ENCODE data around the gene TGOLN2. TPM values are rescaled to one million over a fixed set of nuclear protein-coding genes. Genes with fewer than 3 reads are reported as not detected.

Gene TGOLN2
- total and polyA plus RNA-seq, 2 of the 13 experiments (the other 11 are each of a cell fraction or from before 2014, with no cell fraction given) = 99.6 to 155 TPM

DNA sequence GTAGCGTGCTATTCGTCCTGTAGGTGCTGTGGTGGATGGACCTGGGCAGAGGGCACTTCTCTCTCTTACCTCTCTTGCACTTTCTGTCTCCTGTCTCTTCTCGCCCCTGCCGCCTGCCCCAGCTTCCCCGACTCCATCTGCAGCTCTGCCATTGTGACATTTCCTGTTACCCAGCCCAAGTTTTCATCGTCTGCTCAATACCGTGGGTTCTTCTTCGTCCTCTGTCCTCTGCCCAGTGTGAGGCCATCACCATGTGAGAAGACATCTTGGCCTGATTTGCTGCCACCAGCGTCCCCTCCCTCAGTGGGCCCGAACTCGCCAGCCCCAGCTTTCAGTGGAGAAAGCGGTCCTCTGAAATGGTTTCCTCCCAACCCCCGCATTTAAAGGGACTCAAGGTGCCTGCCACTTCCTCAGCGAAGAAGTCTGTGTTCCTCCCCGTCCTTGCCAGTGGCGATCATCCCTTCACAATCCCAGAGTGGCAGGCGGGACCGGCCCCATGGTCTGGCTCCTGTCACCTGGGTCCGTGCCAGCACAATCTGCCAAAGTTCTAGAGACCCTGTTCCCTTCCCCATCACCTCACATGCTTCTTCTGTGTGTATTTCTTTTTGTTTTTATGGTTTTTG lies 18.0 kb downstream of the TGOLN2 start (continued):
- TF ChIP-seq ZNF124 (CRISPR knock-in tag; IDR thresholded peaks at IDR 0.05) = no peak
- TF ChIP-seq SNRNP70 (IDR thresholded peaks at IDR 0.05; ENCODE audit: low read depth, low read length) = no peak
- peak; percentile 29; the same call in 1 of the 2 replicates for TF ChIP-seq ZNF607 (CRISPR knock-in tag; IDR thresholded peaks at IDR 0.05; ENCODE audit: borderline replicate concordance)
- no peak for TF ChIP-seq RAD51 (IDR thresholded peaks at IDR 0.05; ENCODE audit: borderline replicate concordance)
- TF ChIP-seq, protein P1, sequence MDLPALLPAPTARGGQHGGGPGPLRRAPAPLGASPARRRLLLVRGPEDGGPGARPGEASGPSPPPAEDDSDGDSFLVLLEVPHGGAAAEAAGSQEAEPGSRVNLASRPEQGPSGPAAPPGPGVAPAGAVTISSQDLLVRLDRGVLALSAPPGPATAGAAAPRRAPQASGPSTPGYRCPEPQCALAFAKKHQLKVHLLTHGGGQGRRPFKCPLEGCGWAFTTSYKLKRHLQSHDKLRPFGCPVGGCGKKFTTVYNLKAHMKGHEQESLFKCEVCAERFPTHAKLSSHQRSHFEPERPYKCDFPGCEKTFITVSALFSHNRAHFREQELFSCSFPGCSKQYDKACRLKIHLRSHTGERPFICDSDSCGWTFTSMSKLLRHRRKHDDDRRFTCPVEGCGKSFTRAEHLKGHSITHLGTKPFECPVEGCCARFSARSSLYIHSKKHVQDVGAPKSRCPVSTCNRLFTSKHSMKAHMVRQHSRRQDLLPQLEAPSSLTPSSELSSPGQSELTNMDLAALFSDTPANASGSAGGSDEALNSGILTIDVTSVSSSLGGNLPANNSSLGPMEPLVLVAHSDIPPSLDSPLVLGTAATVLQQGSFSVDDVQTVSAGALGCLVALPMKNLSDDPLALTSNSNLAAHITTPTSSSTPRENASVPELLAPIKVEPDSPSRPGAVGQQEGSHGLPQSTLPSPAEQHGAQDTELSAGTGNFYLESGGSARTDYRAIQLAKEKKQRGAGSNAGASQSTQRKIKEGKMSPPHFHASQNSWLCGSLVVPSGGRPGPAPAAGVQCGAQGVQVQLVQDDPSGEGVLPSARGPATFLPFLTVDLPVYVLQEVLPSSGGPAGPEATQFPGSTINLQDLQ (CRISPR knock-in tag; IDR thresholded peaks at IDR 0.05) = no peak
- TF ChIP-seq SATB2 (CRISPR knock-in tag; IDR thresholded peaks at IDR 0.05) = no peak
- TF ChIP-seq KDM1A (CRISPR knock-in tag; IDR thresholded peaks at IDR 0.05) = no peak
- TF ChIP-seq MYC (CRISPR knock-in tag; IDR thresholded peaks at IDR 0.05; ENCODE audit: borderline replicate concordance) = no peak
- 0 out of 2 replicates have a peak, but pooled peaks have one; percentile 30 for TF ChIP-seq ZBTB37 (CRISPR knock-in tag; IDR thresholded peaks at IDR 0.05)
- no peak for TF ChIP-seq SP140L (CRISPR knock-in tag; IDR thresholded peaks at IDR 0.05; ENCODE audit: borderline replicate concordance)
- no peak for TF ChIP-seq ADNP (CRISPR knock-in tag; IDR thresholded peaks at IDR 0.05)
- TF ChIP-seq ZNF720 (CRISPR knock-in tag; IDR thresholded peaks at IDR 0.05) = no peak
- no peak for TF ChIP-seq RNF2 (conservative IDR thresholded peaks at IDR 0.05; ENCODE audit: low read depth)
- no peak for TF ChIP-seq ZNF20 (CRISPR knock-in tag; IDR thresholded peaks at IDR 0.05)
- TF ChIP-seq MAZ (IDR thresholded peaks at IDR 0.05; ENCODE audit: borderline replicate concordance, low read depth, low read length) = no peak
- TF ChIP-seq MAZ (CRISPR knock-in tag; IDR thresholded peaks at IDR 0.05; ENCODE audit: low read depth) = no peak
- TF ChIP-seq ZNF572 (CRISPR knock-in tag; IDR thresholded peaks at IDR 0.05) = peak; percentile 51; the same call in 1 of the 2 replicates
- no peak for TF ChIP-seq ZBTB39 (CRISPR knock-in tag; IDR thresholded peaks at IDR 0.05)
- 0 out of 2 replicates have a peak, but pooled peaks have one; percentile 26 for TF ChIP-seq SP2 (CRISPR knock-in tag; IDR thresholded peaks at IDR 0.05)
- TF ChIP-seq ZFP36L1 (CRISPR knock-in tag; IDR thresholded peaks at IDR 0.05) = no peak
- no peak for TF ChIP-seq ZNF296 (CRISPR knock-in tag; conservative IDR thresholded peaks at IDR 0.05)
- TF ChIP-seq ZC3H4 (CRISPR knock-in tag; IDR thresholded peaks at IDR 0.05; ENCODE audit: borderline replicate concordance) = no peak
- TF ChIP-seq NFIB (CRISPR knock-in tag; IDR thresholded peaks at IDR 0.05; ENCODE audit: borderline replicate concordance) = no peak
- no peak for TF ChIP-seq ATF6 (CRISPR knock-in tag; conservative IDR thresholded peaks at IDR 0.05)

All from HepG2 (cell line).